Measurements from ENCODE around the gene RNF150. TPM values are rescaled to one million over a fixed set of nuclear protein-coding genes. Genes with fewer than 3 reads are reported as not detected.

The RNF150 gene
- total and polyA plus RNA-seq, 4 donors = 14.3 to 28.0 (median 18.6) TPM

DNA sequence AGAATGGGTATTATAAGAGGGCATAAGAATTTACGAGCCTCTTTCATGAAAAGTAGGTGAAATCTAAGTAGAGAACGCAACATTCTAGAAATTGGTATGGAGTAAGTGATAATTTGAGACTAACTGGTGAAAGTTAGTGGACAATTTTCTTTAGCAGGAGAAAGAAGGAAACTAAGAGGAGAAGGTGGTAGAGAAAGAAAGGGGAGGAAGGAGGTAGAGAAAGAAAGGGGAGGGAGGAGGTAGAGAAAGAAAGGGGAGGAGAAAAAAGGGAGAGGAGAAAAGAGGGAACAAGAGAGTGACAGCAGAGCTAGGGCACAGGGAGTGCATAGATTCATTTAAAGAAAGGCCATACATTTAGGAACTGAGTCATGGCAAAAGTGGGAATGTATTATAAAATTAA, 94.1 kb downstream of the RNF150 start:
- H3K4me3 ChIP-seq (ENCODE audit: low read depth, low read length) = no peak overlapping the region
- no peaks in the 10 kb centered on the region for H3K36me3 ChIP-seq (ENCODE audit: control insufficient read depth, insufficient read depth, low read length)
- no peaks in the 10 kb centered on the region for H3K9me3 ChIP-seq (ENCODE audit: control insufficient read depth, insufficient read depth, low read length)
- WGBS (ENCODE audit: insufficient coverage) = 100% methylated on average over 2 of the region's 2 CpGs
- DNase-seq (ENCODE audit: low read depth in 4 of 6, low spot score in 6 of 6) = no peak
- no peaks in the 10 kb centered on the region for H3K27me3 ChIP-seq (ENCODE audit: control insufficient read depth, insufficient read depth, low read length)
- H3K27ac ChIP-seq (ENCODE audit: low read depth, low read length) = no peak overlapping the region
- H3K4me1 ChIP-seq (ENCODE audit: control insufficient read depth, insufficient read depth, low read length) = no peaks in the 10 kb centered on the region

DNA sequence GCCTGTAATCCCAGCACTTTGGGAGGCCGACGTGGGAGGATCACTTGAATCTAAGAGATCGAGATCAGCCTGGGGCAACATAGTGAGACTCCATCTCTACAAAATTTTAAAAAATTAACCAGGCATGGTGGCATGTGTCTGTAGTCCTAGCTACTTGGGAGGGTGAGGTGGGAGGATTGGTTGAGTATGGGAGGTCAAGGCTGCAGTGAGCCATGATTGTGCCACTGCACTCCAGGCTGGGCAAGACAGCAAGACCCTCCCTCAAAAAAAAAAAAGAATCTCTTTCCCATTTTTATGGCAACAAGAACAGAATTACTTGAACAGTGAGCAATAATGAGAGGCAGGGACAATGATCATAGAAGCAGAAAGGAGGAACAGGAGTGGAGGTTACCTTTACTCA, 94.8 kb downstream of the RNF150 start:
- Histone ChIP-seq H3K4me3 (ENCODE audit: low read depth, low read length) (no peak overlapping the region), H3K4me1 (ENCODE audit: control insufficient read depth, insufficient read depth, low read length) (no peaks in the 10 kb centered on the region), H3K27ac (ENCODE audit: low read depth, low read length) (no peak overlapping the region), H3K36me3 (ENCODE audit: control insufficient read depth, insufficient read depth, low read length) (no peaks in the 10 kb centered on the region), H3K27me3 (ENCODE audit: control insufficient read depth, insufficient read depth, low read length) (no peaks in the 10 kb centered on the region), H3K9me3 (ENCODE audit: control insufficient read depth, insufficient read depth, low read length) (peaks cover 6% of the 10 kb centered on the region)
- DNase-seq (ENCODE audit: low read depth in 4 of 6, low spot score in 6 of 6) = no peak
- WGBS (ENCODE audit: insufficient coverage) = no CpG with 5 or more reads among the region's 3 CpGs

DNA sequence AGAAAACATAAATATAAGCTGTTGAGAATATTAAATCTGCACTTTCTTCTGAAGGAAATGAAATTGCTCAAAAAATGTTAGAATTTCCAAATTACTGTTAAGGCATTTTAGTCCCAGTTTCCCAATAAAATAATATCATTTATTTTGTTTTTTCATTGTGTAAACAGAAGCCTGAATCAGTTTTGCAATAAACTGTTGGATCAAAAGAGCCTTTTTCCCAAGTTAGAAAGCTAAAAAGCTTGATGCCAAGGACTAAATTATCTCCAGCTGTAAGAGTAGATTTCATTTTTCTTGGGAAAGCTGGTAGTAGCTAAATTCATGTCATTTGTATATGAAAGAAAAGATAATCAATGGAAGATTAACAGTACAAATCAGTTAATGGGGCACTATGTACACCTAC, 95.8 kb downstream of the RNF150 start:
- peaks cover 8% of the 10 kb centered on the region for H3K9me3 ChIP-seq (ENCODE audit: control insufficient read depth, insufficient read depth, low read length)
- H3K36me3 ChIP-seq (ENCODE audit: control insufficient read depth, insufficient read depth, low read length) = no peaks in the 10 kb centered on the region
- no peak overlapping the region for H3K4me3 ChIP-seq (ENCODE audit: low read depth, low read length)
- H3K27ac ChIP-seq (ENCODE audit: low read depth, low read length) = no peak overlapping the region
- no peaks in the 10 kb centered on the region for H3K27me3 ChIP-seq (ENCODE audit: control insufficient read depth, insufficient read depth, low read length)
- no peaks in the 10 kb centered on the region for H3K4me1 ChIP-seq (ENCODE audit: control insufficient read depth, insufficient read depth, low read length)
- no peak for DNase-seq (ENCODE audit: low read depth in 4 of 6, low spot score in 6 of 6)

DNA sequence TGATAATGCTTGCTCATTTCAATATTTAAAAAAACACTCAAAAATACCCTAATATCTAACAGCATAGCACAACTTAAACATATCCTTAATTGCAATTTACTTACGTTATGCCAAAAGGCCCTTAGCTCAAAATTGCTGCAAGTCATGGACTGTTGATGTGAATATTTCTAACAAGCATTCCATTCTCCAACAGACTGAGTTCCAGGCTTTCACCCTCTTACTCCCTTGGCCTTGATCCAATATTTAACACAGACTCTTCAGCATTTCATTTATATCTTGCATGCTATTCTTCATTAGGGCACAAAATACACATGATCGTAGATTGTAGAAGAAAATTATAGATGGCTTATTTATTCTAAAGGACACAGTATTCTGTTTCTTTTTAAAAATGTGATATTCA, 96.5 kb downstream of the RNF150 start:
- Histone ChIP-seq H3K36me3 (ENCODE audit: control insufficient read depth, insufficient read depth, low read length) (no peaks in the 10 kb centered on the region), H3K4me3 (ENCODE audit: low read depth, low read length) (no peak overlapping the region), H3K27ac (ENCODE audit: low read depth, low read length) (no peak overlapping the region), H3K9me3 (ENCODE audit: control insufficient read depth, insufficient read depth, low read length) (peaks cover 8% of the 10 kb centered on the region), H3K27me3 (ENCODE audit: control insufficient read depth, insufficient read depth, low read length) (no peaks in the 10 kb centered on the region), H3K4me1 (ENCODE audit: control insufficient read depth, insufficient read depth, low read length) (no peaks in the 10 kb centered on the region)
- WGBS (ENCODE audit: insufficient coverage) = no CpG with 5 or more reads among the region's 2 CpGs
- peak in 1 of 6 donors; percentile 34 for DNase-seq (ENCODE audit: low read depth in 4 of 6, low spot score in 6 of 6)

DNA sequence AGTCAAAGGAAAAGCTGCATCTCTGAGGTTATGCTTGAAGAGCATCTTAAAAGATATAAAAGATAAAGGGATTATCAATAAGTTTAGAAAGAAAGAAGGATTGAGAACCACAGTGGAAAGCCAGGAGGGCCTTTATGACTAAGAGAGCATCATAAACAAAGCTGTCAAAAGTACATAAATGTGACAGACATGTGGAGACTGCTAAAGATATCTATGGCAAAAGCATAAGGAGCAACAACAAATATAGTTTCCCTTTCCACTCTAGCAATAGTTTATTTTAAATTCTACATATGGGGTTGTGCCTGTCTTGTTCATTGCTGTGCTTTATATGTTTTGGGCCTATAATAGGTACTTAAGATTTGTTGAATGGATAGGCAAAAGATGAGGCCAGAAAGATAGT, 97.3 kb downstream of the RNF150 start:
- Histone ChIP-seq H3K4me3 (ENCODE audit: low read depth, low read length) (no peak overlapping the region), H3K27ac (ENCODE audit: low read depth, low read length) (no peak overlapping the region), H3K4me1 (ENCODE audit: control insufficient read depth, insufficient read depth, low read length) (no peaks in the 10 kb centered on the region), H3K9me3 (ENCODE audit: control insufficient read depth, insufficient read depth, low read length) (peaks cover 8% of the 10 kb centered on the region), H3K36me3 (ENCODE audit: control insufficient read depth, insufficient read depth, low read length) (no peaks in the 10 kb centered on the region), H3K27me3 (ENCODE audit: control insufficient read depth, insufficient read depth, low read length) (no peaks in the 10 kb centered on the region)
- DNase-seq (ENCODE audit: low read depth in 4 of 6, low spot score in 6 of 6) = no peak

DNA sequence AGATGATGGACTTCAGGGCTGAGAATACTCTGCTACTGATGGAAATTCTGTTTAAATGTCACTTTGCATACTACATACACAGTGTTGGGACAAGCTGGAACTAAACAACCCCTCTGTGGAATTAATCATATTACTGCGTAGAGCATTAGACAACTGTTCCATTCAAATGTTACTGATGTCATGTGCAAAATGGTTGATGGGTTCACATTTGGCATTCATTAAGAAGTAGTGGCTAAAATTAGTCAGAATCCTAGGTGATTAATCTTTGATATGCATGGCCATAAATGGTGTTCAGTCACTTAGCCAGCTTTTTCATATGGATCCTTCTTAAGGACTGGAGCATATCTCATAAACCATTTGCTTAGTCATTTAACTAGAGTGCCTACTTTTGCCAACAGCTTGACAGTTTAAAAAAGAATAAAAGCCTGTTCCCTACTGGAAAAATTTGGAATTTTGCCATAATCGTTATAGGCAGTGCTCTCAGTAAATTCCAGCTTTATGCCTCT, 105.2 kb downstream of the RNF150 start:
- DNase-seq (ENCODE audit: low read depth in 4 of 6, low spot score in 6 of 6) = peak in 4 of 6 donors; percentile 11 to 88 (median 46)
- Histone ChIP-seq H3K27me3 (ENCODE audit: control insufficient read depth, insufficient read depth, low read length) (no peaks in the 10 kb centered on the region), H3K9me3 (ENCODE audit: control insufficient read depth, insufficient read depth, low read length) (no peaks in the 10 kb centered on the region), H3K4me1 (ENCODE audit: control insufficient read depth, insufficient read depth, low read length) (no peaks in the 10 kb centered on the region), H3K27ac (ENCODE audit: low read depth, low read length) (peak overlapping the region; percentile 40), H3K36me3 (ENCODE audit: control insufficient read depth, insufficient read depth, low read length) (no peaks in the 10 kb centered on the region), H3K4me3 (ENCODE audit: low read depth, low read length) (no peak overlapping the region)
- WGBS (ENCODE audit: insufficient coverage) = no CpG with 5 or more reads among the region's 2 CpGs

DNA sequence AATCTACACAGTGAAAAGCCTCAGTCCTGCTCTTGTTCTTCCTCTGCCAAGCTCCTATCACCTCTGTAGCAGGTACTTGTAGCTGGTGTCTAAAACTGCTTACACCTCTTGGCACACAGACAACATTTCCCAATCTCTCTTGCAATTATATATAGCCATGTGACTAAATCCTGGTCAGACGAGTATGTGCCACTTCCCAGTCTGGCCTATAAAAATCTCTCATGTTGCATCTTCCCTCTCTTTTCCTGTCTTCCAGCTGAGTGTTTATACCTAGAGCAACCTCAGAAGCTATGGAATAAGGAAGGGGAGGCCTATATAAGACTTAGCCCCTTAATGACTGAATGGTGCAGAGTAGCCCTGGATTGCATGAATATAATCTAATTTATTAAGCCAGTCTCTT, 105.8 kb downstream of the RNF150 start:
- H3K9me3 ChIP-seq (ENCODE audit: control insufficient read depth, insufficient read depth, low read length) = no peaks in the 10 kb centered on the region
- WGBS (ENCODE audit: insufficient coverage) = no CpG with 5 or more reads among the region's 1 CpG
- no peak overlapping the region for H3K4me3 ChIP-seq (ENCODE audit: low read depth, low read length)
- H3K27ac ChIP-seq (ENCODE audit: low read depth, low read length) = peak overlapping the region; percentile 10
- H3K4me1 ChIP-seq (ENCODE audit: control insufficient read depth, insufficient read depth, low read length) = no peaks in the 10 kb centered on the region
- peak in 1 of 6 donors; percentile 21 for DNase-seq (ENCODE audit: low read depth in 4 of 6, low spot score in 6 of 6)
- H3K27me3 ChIP-seq (ENCODE audit: control insufficient read depth, insufficient read depth, low read length) = no peaks in the 10 kb centered on the region
- no peaks in the 10 kb centered on the region for H3K36me3 ChIP-seq (ENCODE audit: control insufficient read depth, insufficient read depth, low read length)

DNA sequence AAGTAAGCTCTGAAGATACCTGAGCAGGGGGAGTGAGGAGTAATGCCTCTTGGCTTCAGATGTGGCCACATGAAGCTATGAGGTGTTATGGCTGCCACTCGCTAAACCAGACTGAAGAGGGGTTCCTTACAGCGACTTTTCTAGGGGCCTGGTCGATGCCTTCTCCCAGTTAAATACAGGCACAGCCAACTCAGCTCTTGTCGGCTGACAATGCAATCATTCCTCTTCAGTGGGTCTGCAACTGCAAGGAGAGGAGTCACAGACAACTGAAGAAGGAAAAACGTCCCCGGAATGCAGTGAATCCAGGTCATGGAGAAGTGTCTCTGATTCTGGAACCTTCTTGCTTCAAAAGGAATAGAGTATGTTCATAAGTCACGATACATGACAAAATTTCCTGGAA, 106.4 kb downstream of the RNF150 start:
- no peak overlapping the region for H3K27ac ChIP-seq (ENCODE audit: low read depth, low read length)
- H3K9me3 ChIP-seq (ENCODE audit: control insufficient read depth, insufficient read depth, low read length) = no peaks in the 10 kb centered on the region
- no peaks in the 10 kb centered on the region for H3K27me3 ChIP-seq (ENCODE audit: control insufficient read depth, insufficient read depth, low read length)
- no peaks in the 10 kb centered on the region for H3K4me1 ChIP-seq (ENCODE audit: control insufficient read depth, insufficient read depth, low read length)
- DNase-seq (ENCODE audit: low read depth in 4 of 6, low spot score in 6 of 6) = no peak
- H3K36me3 ChIP-seq (ENCODE audit: control insufficient read depth, insufficient read depth, low read length) = no peaks in the 10 kb centered on the region
- 89% methylated on average over 3 of the region's 7 CpGs for WGBS (ENCODE audit: insufficient coverage)
- no peak overlapping the region for H3K4me3 ChIP-seq (ENCODE audit: low read depth, low read length)

DNA sequence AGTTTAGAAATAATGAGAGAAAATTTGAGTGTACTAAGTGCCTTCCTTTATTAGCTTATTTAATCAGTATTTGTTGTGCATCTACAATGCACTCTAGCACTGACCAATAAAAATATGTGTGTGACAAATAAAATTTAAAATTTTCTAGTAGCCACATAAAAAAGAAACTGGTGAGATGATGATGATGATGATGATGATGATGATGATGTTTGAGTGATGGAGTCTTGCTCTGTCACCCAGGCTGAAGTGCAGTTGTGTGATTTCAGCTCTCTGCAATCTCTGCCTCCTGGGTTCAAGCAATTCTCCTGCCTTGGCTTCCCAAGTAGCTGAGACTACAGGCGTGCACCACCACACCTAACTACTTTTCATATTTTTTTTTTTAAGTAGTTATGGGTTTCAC, 110.2 kb downstream of the RNF150 start:
- WGBS (ENCODE audit: insufficient coverage) = no CpG with 5 or more reads among the region's 1 CpG
- H3K4me1 ChIP-seq (ENCODE audit: control insufficient read depth, insufficient read depth, low read length) = no peaks in the 10 kb centered on the region
- H3K9me3 ChIP-seq (ENCODE audit: control insufficient read depth, insufficient read depth, low read length) = no peaks in the 10 kb centered on the region
- no peak for DNase-seq (ENCODE audit: low read depth in 4 of 6, low spot score in 6 of 6)
- H3K27me3 ChIP-seq (ENCODE audit: control insufficient read depth, insufficient read depth, low read length) = no peaks in the 10 kb centered on the region
- H3K4me3 ChIP-seq (ENCODE audit: low read depth, low read length) = no peak overlapping the region
- no peaks in the 10 kb centered on the region for H3K36me3 ChIP-seq (ENCODE audit: control insufficient read depth, insufficient read depth, low read length)
- H3K27ac ChIP-seq (ENCODE audit: low read depth, low read length) = no peak overlapping the region

DNA sequence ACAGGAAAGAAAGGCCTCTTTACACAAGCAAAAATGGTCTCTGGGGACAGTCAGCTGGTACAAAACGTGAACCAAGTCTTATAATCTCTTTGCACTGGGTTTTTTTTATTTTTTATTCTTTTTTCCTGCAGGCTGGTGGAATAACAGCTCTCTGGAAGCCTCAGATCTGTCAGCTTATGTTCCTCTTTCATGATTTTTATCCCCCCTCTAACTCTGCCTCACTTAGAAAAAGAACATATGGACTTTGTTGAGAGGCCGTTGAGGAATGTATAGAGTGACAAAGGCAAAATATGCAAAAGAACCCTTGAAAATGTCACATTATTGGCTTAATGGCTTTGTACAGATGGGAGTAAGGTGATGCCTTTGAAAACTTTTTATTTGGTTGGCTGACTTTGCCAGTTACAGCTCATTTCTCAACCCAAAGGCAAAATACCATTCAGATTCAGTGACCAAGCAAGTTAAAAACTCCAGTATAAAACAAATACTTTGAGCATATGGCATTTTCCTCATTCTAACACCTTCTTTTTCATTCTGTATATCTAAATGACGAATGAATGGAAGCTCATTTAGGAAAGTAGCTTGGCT, 111.1 kb downstream of the RNF150 start:
- H3K36me3 ChIP-seq (ENCODE audit: control insufficient read depth, insufficient read depth, low read length) = no peaks in the 10 kb centered on the region
- no peaks in the 10 kb centered on the region for H3K9me3 ChIP-seq (ENCODE audit: control insufficient read depth, insufficient read depth, low read length)
- no CpG with 5 or more reads among the region's 3 CpGs for WGBS (ENCODE audit: insufficient coverage)
- no peaks in the 10 kb centered on the region for H3K4me1 ChIP-seq (ENCODE audit: control insufficient read depth, insufficient read depth, low read length)
- H3K4me3 ChIP-seq (ENCODE audit: low read depth, low read length) = no peak overlapping the region
- no peaks in the 10 kb centered on the region for H3K27me3 ChIP-seq (ENCODE audit: control insufficient read depth, insufficient read depth, low read length)
- no peak overlapping the region for H3K27ac ChIP-seq (ENCODE audit: low read depth, low read length)
- DNase-seq (ENCODE audit: low read depth in 4 of 6, low spot score in 6 of 6) = peak in 2 of 6 donors; percentile 31 to 87
